Stimulated activated CD4-positive, alpha-beta T cell treated with anti-CD3 and anti-CD28 coated beads, Interleukin-2, amount 100 ng/mL, for 24 hours (primary cell): ENCODE measurements around the gene SMAD2.
"Not testable (repeated sequence)": the region's sequence is repeated elsewhere in the genome, so short reads cannot be mapped to it uniquely, and the experiment has no call there.

Source experiments
- DNase-seq, 2 donors: peaks; one replicate each; pipeline ENCODE4 v3.0.0-alpha.2; 2020

Gene SMAD2

DNA sequence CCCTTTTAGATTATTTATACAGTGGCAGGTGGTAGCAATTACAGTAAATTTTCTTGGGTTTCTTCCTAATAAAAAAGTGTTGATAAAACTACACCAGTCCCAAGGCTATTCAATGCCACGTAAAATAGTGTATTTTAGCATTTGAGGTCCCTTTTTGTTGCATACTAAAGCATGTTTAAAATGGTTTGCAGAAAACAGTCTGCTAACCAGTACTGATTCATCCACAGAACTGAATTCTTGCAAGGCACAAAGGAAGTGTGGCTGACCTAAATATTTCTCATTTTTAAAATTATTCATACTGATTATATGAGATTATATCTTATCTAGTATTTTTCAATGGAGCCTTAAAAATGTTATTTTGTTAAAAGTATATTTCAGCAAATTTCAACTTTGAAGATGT is 98.1 kb downstream of the SMAD2 start:
- no peak for DNase-seq

DNA sequence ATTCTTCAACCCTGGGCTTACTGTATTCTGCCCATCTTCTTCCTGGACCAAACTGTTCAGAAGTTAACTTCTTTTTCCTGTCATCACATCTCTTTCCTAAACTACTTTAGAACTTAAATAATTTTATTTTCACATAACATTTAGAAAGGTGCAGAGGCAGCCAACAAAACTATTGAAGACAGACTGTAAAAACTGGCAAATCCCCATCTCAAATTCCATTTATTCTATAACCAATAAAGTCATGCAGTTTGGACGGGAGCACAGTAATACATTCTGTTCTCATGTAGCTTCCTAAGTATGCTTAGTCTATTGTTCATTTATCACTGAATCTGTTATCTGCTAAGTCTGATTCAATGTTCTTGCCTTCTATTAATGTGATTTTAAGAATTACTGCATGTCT is 99.1 kb downstream of the SMAD2 start:
- no peak for DNase-seq

DNA sequence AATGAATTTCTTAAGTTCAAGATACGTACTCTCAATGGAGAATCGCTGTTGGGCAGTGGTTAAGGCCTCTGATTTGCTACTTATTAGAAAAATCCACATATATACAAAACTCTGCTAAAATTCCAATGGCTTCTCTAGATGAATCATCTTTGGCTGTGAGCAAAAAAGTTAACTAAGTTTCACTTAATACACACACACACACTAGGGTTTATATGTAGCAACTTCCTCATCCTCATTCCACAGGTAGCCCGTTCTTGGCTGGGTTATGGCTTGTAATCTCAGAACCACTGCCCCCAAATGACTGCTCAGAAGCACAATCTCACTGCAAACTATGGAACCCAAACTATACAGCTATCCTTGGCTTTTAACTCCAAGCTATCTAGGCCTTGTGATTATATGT is 99.7 kb downstream of the SMAD2 start:
- no peak for DNase-seq

DNA sequence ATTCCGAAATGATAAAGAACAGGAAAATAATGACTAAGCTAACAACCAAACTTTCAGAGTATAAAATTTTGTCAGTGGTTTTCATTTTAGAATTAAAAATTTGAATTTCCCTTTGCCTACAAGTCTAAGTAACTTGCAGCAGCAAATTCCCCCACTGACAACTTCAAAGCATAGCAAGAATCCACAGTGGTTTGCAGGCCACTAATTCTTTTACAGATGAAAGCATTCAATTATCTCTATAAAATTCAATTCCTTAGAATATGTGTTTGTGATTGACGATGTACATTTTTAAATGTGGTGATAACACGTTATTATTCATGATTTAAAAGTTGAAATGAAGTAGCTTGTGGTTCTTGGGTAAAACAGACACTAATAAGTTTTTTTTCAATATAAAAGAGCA is 100.6 kb downstream of the SMAD2 start:
- DNase-seq = no peak

DNA sequence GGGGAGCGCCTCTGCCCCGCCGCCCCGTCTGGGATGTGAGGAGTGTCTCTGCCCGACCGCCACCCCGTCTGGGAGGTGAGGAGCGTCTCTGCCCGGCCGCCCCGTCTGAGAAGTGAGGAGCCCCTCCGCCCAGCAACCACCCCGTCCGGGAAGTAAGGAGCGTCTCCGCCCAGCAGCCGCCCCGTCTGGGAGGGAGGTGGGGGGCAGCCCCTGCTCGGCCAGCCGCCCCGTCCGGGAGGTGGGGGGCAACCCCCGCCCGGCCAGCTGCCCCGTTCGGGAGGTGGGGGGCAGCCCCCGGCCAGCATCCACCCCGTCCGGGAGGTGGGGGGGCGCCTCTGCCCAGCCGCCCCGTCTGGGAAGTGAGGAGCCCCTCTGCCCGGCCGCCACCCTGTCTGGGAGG is 102.4 kb downstream of the SMAD2 start:
- DNase-seq = not testable (repeated sequence)

DNA sequence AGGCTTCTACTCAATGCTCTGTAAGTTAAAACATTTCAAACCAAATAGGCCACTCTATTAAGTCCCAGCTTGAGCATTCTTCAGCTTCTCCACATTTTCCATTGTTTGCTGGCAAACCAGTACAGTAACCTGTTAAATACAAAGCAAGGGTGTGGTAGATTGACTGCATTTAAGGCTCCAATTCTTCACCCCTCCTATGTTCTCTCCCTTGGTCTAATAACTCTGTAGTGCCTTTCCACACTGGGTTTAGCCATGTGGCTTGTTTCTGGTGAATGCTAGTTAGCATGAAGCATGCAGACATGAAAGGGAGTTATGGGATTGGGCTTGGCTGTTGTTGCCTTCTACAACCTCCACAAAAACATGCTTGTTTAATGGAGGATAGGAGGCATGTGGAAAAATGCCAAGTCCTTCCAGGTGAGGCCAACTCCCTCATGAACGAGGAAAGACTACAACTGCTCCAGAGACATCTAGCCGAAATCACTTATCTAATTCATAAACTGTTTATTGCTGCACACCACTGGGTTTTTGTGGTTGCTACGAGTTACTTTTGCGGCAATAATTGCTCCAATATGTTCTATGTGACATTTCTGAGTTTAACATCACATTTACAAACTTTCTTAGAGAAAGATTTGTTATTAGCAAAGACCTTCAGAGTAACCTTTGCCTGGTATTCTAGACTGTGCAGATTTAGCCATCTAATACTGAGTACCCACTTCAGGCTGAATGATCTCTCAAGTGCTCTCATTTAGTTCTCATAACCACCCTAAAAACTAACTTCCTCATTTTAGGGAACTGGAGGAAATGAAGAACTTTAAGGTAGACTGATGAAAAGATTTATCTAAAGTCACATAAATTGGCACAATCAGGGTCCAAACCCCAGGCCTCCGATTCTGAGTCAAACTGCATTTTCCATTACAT is 104.0 kb downstream of the SMAD2 start:
- no peak for DNase-seq

DNA sequence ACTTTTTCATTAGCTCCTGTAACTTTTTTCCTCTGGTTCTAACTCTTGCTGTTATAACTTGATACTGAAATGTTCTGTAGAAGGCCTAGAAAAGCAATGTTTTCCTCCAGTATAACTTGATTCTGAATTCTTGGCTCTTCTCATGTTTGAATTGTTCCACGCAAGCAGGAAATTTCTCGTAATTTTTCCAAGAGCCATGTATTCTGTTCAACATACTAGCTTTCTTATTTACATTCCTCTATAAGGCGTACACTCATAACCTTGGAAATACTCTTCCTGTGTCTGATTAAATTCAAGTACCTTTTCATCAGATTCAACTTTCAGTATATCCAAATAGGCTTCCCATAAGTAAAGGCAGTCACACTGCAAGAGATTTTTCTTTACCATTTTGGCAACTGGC is 109.1 kb downstream of the SMAD2 start:
- DNase-seq = no peak

DNA sequence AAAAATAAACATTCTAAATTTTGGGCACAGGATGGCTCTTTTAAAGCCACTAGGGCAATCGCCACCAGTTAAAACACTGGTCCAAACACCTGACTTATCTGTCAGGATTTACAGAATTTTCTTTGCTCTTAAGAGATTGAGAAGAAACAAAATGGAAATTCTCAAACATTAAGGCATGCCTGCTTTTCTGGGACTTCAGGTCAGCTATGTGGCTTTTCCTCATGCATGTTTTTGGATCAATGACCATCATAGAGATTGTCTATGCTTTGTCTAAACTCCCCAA is 112.7 kb downstream of the SMAD2 start:
- no peak for DNase-seq

DNA sequence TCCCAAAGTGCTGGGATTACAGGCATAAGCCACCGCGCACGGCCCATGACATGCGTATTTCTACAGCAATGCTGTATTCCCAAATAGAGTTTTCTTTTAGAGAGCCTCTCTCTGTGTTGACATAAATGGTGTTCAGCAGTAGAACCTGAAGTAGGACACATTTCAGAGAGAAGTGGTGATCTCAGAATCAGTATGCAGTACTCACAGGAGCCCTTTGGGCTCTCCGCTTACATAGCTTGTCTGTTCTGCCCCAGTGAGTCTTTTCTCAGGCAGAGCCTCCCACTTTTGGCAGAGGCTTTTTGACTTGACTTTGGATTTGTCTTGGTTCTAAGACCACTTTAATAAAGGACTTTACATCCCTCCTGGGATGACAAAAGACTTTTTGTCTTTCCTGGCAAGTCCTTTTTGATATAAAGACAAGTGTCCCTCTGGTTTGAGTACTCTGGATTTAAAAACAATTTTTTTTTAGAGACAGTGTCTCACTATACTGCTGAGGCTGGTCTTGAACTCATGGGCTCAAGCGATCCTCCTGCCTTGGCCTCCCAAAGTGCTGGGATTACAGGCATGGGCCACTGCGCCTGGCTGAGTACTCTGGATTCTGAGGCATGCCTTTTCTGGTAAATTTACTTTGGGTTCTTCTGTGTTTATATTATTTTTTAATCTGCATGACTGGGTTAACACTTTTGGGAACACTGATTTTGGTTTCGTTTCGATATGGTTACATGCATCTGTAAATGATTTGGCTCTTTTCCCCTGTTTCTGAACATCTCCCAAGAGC is 113.3 kb downstream of the SMAD2 start:
- DNase-seq = no peak

DNA sequence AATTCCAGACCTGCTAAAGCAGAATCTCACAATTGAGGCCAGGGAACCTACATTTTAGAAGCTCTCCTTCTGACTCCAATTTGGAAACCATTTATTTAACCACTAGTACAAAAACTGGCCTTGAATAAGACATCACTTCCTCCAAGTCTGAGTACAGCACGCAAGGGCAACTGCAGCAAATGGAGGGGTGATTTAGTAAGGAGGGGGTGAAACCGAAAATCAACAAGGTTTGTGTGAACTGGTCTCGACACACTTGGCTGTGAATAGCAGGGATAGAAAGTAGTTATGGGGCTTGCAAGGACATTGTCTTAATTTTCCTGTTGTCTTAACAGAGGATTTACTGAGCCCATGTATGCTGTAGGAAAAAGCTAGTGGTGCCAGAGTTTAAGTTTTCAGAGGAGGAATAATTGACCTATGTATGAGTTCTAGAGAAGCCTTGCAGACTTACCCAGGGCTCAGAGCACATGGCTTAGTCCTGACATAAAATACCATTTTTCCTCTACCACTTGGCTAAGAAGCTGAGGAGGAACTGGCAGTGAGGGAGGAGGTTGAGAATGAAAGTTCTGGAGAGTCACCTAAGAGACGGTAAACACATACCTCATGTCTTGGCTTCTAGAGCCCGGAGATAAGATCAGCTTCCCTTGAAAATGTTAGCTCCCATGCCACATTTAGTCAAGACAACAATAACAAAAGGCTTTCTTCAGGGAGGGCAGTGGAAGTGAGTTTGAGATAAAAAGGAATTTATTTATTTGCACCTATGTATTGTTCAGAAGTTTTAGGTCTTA is 114.8 kb downstream of the SMAD2 start:
- no peak for DNase-seq

DNA sequence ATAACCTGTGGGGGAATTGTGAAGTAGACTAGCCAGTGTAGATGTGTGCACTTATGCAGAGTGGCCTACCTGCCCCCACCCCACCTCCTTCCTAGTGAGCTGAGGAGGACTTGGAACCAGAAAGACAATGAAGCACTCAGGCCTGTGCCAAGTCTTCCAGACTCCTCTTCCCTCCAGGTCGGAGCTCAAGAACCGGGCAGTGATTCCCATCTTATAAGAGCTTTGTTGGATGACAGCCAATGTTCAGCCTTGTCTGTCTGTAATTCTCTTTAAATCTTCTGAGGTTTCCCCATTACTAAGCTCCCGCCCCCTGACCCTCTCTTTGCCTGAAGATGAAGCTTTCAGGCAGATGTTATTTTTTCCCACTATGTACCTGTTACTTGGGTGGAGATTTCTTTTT is 121.0 kb downstream of the SMAD2 start:
- no peak for DNase-seq

DNA sequence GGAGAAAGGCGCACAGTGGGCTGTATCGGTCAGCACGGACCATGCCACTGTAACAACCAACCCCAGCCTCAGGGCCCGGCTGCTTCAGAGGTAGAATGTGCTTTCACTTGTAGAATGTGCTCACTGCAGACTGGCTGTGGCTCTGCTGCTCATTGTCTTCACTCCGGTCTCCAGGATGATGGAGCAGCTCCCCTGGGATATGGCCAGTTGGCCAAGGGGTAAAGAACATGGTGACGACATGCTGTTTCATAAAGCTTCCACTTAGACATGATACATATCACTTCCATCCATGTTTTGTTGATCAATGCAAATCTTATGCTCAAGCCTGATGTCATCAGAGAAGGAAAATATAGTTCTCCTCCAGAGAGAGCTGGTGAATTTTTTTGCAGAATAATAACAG is 127.7 kb downstream of the SMAD2 start:
- no peak for DNase-seq

DNA sequence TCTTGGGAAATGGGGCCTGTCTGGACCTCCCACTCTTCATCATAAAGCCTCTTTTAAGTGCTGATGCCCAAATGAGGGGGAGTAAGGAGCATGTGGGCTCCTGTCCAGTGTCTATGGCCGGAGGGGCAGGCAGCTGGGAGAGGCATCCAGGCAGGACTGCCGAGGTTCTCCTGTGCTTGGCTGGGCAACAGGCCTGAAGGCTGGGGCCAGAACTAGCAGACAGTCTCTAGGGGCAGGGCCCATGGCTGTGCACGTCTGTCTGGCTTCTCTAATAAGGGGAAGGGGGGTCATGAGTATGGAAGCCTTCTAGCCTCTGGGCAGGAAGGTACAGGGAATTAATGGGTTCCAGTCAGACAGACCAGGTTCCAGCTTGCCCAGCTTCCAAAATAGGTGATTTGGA is 128.6 kb downstream of the SMAD2 start:
- DNase-seq = no peak

DNA sequence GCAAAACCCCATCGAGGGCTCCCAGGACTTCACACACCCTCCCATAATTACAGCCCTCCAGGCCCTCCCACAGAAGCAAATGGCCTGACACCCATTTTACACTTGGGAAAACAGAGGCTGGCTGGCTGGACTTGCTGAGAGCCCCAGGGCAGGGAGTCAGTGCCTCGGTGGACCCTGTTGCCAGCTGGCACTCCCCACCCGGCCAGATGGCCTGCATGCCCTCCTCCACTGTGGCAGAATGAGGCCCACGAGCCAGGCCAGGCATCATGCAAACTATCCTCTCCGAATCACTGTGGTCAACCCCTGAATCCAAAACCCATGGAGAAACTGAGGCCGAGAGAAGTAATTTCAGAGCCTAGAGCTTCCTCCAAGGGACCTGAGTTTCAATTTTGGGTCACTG is 129.7 kb downstream of the SMAD2 start:
- DNase-seq = no peak

DNA sequence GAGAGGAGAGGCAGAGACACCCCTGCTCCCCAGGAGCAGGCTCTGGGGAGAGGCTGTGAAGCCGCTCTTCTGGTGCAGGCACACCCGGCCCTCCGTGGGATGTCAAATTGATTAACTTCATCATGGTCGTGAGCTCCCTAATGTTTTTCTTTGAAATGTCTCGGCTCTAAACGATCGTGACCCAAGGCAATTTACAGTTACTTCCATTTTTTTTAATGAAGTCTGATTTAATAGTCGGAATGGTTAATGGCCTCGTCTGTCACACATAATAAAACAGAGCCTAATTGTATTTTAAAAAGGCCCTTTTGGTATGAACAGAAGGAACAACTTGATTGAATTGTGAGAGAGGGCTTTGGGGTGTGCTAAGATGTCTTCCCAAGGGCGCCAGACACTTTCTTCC is 130.2 kb downstream of the SMAD2 start:
- DNase-seq = no peak

DNA sequence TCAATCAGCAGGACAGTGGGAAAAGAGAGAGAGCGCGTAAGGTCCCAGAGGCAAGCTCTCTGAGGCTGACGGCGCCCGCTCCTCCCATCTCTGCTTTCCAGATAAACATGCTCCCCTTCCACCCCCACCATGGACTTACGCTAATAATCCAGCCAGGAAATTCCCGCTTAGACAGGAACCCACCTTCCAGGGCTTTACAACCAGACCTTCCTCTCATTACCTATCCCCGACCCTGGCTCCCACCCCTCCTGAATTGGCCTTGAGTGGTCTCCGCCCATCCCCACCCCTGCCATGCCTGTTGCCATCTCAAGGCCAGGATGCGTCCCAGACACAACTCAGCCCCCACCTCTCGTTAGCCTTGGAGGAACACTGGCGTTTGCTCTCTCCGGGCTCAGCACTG is 131.1 kb downstream of the SMAD2 start:
- no peak for DNase-seq

DNA sequence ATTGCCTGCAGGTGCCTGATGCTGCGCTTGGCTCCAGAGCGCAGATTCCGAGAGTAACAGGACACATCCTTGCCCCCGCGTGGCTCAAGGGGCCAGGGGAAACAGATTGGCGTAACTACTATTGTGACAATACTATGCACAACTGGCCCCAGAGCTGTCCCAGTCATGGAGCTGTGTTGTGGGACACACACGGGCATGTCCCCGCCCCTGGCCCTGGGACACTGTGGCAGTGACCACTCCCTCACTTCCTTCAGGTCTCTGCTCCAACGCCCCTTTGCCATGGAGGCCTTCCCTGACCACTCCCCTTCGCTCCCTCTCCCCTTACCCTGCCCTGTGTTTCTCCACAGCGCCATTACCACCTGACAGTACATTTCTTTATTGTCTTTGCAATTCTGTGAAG is 132.1 kb downstream of the SMAD2 start:
- no peak for DNase-seq

DNA sequence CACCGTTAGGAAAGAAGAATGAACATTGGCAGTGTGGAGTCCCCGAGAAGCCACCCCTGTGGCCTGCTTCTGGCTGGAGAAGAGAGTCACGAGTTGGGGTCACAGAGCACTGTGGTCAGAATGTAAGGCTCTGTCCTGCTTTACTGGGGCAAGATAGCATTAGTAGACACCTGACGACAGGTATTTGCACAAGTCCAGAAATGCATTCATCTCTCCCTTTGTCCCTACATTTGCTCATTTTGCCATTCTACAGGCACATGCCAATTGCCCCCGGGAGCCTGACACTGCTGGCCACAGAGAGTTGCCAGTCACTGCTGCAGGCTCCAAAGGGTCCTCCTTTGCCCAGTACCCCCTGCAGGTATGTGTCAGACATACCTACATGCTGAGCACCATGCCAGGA is 133.3 kb downstream of the SMAD2 start:
- DNase-seq = no peak

DNA sequence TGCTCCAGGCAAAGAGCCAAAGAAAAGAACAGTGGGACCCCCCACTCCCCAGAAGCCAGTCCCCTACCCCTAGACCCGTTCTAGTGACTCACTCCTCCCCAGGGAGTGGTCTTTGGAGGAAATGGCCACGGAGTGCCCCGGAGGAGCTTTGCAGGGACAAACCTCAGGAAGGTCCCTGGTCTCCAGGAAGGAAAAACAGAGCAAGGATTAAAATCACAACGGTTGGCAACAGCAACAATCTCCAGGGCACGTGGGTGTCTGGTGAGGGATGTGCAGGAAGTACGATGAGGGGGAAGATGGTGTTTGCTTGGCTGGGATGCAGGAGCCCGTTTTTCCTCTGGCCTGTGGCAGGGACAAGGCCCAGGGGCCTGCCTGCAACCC is 135.0 kb downstream of the SMAD2 start:
- DNase-seq = no peak

DNA sequence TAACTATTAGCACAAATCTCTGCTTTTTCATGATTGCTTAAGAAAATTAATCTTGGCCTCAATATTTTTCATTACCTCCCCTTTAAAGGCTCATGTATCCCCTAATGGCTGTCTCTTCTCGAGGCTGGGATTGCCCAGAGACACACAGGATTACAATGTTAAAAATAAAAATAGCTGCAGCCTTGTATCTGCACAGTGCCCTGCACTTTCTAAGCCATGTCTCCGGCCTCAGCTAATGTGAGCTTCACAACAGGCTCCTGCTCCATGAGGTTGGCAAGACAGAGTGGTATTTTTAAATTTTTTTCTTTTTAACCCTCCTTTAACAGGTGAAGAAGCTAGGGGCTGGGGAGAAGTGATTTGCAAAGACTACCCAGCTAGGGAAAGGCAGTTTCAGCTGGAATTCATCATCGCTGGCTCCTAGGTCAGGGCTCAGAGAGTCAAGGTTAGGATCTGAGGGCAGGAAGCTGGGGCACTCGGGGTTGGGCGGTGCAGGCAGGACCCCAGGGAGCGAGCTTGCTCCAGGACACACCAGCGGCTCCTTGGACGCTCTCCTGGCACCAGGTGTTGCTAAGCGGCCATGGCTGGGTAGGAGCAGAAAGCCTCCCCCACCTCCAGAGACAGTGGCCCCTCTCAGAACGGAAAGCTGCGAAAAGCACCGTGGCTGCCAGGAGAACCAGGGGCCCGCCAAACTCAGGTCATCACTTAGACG is 135.6 kb downstream of the SMAD2 start:
- no peak for DNase-seq

DNA sequence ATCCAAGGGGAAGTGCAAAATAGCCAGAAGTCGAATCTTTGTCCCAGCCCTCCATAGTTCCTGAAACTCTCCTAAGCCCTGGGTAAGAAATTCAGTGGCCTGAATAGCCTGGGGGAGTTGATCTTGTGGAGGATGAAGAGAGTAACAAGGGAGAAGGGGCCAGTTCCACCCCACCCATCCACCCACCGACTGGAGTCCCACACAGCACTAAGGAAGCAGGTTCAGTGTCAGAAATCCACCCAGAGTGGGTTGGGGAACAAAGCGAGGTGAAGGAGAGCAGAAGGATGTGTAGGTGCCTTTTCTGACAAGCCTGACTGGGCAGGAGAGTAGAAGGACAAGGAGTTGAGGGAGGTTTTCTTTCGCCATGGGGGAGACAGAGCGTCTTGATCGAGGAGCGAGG is 136.8 kb downstream of the SMAD2 start:
- DNase-seq = no peak

DNA sequence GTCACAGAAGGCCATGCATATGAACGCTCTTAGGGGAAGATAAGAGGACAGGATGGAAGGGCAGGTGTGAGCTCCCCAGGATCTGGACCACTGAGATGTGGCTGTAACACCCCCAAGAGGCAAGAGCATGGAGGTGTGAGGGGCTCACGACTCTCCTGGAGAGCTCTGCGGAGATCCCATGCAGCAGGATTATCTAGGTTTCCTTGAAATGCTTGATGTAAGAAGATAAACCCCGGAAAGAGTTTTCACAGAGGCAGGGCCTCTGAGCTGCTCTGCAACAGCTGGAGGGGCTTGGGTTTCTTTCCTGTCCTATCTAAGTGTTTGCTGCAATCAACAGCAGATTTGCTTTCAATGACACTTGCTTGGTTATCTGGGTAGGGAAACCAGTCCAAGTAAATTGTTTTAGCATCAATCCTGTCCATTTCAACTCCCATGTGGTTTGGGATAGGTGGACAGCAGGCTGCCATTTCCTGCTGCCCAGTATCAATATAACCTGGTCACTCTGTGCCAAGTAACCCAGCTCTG is 138.9 kb downstream of the SMAD2 start:
- DNase-seq = no peak

DNA sequence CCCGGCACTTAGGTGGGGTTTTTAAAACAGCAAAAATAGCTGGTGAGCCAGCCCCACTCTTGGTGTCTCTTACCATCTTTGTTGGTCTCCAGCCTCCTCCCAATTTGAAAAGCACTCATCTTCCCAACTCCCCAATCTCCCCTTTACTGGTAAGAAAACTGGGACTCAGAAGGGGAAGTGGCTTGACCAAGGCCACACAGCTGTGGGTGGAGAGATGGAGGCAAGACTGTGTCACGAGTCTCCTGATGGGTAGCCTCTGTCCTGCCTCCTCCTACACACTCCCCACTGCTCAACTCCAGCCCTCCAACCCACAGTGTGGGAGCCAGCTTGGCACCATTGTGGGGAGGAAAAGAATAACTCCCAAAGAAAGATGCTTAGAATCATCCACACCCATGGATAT is 140.4 kb downstream of the SMAD2 start:
- no peak for DNase-seq
